ENCODE data around the gene PI4KA.

The PI4KA gene

DNA sequence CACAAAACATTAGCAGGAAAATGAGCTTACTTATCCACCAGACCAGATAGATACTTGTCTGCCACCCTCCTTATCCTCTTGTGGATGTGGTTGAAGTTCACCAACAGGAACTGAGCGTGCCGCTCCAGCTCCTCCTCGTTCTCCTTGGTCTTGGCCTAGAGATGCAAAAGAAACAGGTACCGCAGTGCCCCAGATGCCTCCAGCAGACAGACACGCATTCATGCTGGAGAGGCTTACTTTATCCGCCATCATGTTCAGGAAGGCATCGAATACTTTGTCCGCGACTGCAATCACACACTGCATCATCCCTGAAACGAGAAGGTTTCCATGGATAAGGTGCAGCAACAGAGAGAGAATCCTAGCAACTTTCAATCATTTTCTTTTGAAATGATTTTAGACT is 105.7 kb downstream of the PI4KA start:
- DNase-seq (ENCODE audit: insufficient read length), result no peak
- FAIRE-seq, result no peak
- no peak for TF ChIP-seq POLR2AphosphoS5 (IDR thresholded peaks at IDR 0.05; ENCODE audit: low read depth, low read length)
- TF ChIP-seq POLR2A (IDR thresholded peaks at IDR 0.05; ENCODE audit: low read depth, low read length), result no peak
- TF ChIP-seq TAF1 (IDR thresholded peaks at IDR 0.05; ENCODE audit: borderline replicate concordance, low read depth, low read length), result no peak

DNA sequence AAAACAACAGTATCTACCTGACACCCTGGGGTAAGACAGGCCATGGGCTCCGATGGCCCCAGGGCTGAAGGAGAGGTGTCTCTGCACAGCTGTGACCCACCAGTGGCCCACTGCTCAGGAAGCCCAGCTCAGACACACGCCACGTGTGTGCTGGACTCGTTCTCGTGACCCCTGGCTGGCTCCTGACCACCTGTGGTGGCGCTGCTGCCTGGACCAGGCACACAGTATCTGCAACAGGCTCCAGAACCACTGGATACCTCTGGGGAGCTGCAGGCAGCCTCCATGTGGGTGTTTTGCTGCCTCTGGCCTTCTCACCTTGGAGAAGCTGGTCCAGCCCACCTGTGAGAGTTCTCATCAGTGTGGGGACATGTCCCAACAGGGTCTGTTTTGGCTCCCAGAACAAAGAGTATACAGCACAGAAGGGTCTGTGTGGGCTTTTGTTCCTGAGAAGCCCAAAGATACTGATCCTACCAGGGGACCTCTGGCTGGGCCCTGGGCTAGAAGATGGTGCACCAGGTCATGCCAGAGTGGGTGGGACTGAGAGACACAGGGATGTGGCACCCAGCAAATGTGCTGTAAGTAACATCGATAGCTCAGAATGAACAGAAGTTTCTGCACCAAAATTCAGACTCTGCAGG is 106.4 kb downstream of the PI4KA start:
- FAIRE-seq (no peak), DNase-seq (ENCODE audit: insufficient read length) (no peak)
- no peak for TF ChIP-seq TAF1 (IDR thresholded peaks at IDR 0.05; ENCODE audit: borderline replicate concordance, low read depth, low read length)
- TF ChIP-seq POLR2AphosphoS5 (IDR thresholded peaks at IDR 0.05; ENCODE audit: low read depth, low read length), result no peak
- TF ChIP-seq POLR2A (IDR thresholded peaks at IDR 0.05; ENCODE audit: low read depth, low read length), result no peak

DNA sequence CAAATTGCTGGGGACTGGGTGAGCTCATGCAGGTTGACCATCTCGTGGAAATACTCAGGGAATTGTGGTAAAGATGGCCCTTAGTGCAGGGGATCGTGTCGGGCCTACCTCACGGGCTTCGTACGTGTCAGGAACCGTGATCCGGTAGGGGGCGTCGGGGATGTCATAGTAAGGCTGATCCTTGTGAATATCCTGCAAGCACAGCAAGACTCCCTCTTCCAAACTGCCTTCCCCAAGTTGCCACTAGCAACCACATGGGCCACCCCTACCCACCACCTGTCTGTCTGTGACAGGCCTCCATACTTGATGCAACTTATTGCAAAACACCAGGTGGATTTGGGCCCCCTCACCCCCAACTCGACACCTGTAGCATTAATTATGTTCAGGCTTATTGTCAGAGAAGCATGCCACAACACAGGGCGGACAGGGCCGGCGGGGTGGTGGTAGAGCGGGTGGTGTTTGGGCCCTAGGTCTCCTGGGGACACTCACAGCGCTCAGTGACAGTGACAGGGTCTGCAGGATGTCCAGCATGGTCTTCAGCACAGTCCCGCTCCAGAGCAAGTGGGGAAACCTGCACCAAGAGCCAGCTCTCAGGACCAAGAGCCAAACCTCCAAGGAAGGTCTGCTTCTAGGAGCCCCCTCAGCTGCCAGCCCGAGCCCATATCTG is 107.3 kb downstream of the PI4KA start:
- no peak for FAIRE-seq
- TF ChIP-seq POLR2A (IDR thresholded peaks at IDR 0.05; ENCODE audit: low read depth, low read length) (no peak), TAF1 (IDR thresholded peaks at IDR 0.05; ENCODE audit: borderline replicate concordance, low read depth, low read length) (no peak), POLR2AphosphoS5 (IDR thresholded peaks at IDR 0.05; ENCODE audit: low read depth, low read length) (no peak)
- DNase-seq (ENCODE audit: insufficient read length), result no peak

DNA sequence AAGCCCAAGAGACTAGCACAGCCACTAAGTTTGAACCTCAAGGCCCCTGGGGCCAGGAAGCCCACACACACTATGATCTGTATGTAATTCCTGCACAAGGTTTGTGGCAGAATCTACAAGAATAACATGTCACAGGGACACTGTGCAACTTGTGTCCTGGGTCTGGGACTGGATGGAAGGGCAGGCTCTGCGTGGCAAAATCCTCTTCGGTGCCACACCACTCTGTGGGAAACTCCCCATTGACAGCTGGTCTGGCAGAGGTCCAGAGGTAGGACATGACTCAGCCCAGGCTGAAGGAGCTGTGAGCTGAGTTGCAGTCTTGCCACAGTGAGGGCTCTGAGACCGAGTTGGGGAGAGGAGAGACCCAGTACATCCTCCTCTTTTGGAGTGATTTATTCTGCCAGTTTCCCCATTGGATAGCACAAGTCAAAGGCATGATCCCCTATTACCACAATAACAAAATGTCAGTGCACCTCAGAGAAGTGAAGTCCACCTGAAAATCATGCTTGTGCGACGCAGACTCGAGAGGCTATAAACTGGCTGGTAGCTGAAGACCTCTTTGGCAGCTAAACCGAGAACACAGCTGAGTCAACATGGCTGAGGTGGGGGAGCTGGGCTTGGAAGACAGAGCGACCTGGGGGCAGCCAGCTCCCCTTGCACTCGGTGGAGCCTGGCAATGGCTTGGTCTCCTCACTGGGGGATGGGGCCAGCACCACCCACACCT is 108.0 kb downstream of the PI4KA start:
- FAIRE-seq (peak; percentile 83), DNase-seq (ENCODE audit: insufficient read length) (peak; percentile 55)
- TF ChIP-seq POLR2A (IDR thresholded peaks at IDR 0.05; ENCODE audit: low read depth, low read length), result no peak
- no peak for TF ChIP-seq TAF1 (IDR thresholded peaks at IDR 0.05; ENCODE audit: borderline replicate concordance, low read depth, low read length)
- no peak; the same call in 1 of the 2 replicates for TF ChIP-seq POLR2AphosphoS5 (IDR thresholded peaks at IDR 0.05; ENCODE audit: low read depth, low read length)

DNA sequence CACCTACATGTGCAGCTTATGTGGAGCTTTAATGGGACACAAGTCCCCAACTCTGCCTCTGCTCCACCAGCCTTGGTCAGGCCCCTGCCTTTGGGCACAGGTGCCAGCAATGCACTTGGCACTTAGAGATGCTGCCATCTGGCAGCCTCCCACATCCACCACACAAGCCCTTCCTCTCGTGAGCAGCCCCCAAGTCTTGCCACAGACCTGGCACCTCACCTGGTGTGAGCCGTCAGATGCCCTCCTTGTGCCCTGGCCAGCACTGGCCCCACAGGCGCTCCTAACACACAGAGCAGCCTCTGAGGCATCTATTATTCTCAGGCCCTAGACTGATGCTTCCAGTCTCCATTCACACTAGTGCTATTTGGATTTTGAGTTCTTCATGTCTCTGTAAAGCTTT is 109.2 kb downstream of the PI4KA start:
- TF ChIP-seq POLR2AphosphoS5 (IDR thresholded peaks at IDR 0.05; ENCODE audit: low read depth, low read length) (no peak), TAF1 (IDR thresholded peaks at IDR 0.05; ENCODE audit: borderline replicate concordance, low read depth, low read length) (no peak), POLR2A (IDR thresholded peaks at IDR 0.05; ENCODE audit: low read depth, low read length) (no peak)
- no peak for FAIRE-seq
- DNase-seq (ENCODE audit: insufficient read length), result no peak

DNA sequence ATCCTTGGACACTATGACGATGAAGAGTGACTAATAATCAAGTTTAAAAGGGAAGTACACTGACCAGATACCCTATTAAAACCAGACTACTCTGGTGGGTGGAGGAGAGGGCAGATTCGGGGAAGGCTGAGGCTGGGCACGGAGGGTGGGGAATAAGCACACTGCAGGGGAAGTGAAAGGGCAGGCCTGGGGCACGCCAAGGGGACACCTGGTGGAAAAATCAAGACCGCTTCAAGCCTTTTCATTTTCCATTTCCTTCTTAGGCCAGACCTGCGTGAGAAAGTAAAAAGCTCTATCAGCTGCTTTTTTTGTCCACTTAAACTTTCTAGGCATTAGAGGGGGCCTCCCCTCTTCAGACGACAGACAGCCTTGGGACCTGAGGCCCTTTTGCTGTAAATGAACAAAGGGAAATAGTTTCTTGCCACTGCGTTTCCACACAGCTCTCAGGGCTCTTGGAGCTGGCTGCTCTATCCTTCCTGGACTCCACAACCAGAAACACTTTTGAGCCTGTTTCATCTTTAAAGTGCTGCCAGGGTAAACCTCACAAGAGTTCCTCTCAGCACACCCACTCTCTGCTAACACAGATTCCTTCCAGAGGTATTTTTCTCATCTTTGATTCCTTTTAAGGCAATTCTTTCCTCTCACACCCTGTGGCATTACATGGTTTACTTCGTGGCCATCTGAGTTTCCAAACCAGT is 109.7 kb downstream of the PI4KA start:
- DNase-seq (ENCODE audit: insufficient read length), result peak; percentile 51
- FAIRE-seq, result peak; percentile 53
- TF ChIP-seq POLR2AphosphoS5 (IDR thresholded peaks at IDR 0.05; ENCODE audit: low read depth, low read length), result no peak
- no peak for TF ChIP-seq POLR2A (IDR thresholded peaks at IDR 0.05; ENCODE audit: low read depth, low read length)
- no peak for TF ChIP-seq TAF1 (IDR thresholded peaks at IDR 0.05; ENCODE audit: borderline replicate concordance, low read depth, low read length)

DNA sequence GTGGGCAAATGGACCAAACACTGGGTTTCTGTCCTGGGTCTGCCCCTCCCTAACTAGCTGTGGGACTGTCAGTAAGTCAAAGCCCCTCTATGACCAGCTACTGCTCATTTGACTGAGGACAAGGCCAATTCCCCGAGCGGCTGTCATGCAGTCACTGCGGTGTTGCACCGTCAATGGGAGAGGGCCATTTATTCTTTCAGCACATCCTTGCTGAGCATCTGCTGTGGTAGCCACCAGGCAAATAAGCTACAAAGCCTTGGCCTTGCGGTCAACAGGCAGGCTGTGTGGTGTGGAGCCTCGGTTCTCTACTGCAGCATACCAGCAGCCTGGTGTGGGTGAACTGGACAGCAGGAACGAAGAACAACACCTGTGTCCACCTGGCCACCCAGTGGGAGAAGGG is 110.5 kb downstream of the PI4KA start:
- DNase-seq (ENCODE audit: insufficient read length) (no peak), FAIRE-seq (no peak)
- TF ChIP-seq POLR2A (IDR thresholded peaks at IDR 0.05; ENCODE audit: low read depth, low read length) (no peak), TAF1 (IDR thresholded peaks at IDR 0.05; ENCODE audit: borderline replicate concordance, low read depth, low read length) (no peak), POLR2AphosphoS5 (IDR thresholded peaks at IDR 0.05; ENCODE audit: low read depth, low read length) (no peak)

DNA sequence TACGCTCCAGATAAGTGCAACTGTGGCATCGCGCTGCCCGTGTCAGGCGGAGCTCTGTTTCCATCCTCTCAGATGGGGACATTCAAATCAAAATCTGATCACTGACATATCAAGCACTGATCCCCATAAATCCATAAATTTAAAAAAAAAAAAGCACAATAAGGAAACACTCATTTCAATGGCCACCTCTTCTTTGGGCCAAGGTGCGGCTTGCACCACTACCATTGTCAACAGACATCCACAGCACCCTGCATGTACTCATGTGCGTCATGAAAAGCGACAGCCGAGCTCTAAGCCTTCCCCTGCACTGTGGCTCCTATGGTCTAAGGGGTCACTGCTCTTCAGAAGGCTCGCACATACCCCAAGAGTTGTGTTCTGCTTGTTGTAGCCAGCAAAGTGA is 111.4 kb downstream of the PI4KA start:
- TF ChIP-seq POLR2A (IDR thresholded peaks at IDR 0.05; ENCODE audit: low read depth, low read length), result no peak
- no peak for TF ChIP-seq TAF1 (IDR thresholded peaks at IDR 0.05; ENCODE audit: borderline replicate concordance, low read depth, low read length)
- TF ChIP-seq POLR2AphosphoS5 (IDR thresholded peaks at IDR 0.05; ENCODE audit: low read depth, low read length), result no peak
- no peak for DNase-seq (ENCODE audit: insufficient read length)
- FAIRE-seq, result no peak

DNA sequence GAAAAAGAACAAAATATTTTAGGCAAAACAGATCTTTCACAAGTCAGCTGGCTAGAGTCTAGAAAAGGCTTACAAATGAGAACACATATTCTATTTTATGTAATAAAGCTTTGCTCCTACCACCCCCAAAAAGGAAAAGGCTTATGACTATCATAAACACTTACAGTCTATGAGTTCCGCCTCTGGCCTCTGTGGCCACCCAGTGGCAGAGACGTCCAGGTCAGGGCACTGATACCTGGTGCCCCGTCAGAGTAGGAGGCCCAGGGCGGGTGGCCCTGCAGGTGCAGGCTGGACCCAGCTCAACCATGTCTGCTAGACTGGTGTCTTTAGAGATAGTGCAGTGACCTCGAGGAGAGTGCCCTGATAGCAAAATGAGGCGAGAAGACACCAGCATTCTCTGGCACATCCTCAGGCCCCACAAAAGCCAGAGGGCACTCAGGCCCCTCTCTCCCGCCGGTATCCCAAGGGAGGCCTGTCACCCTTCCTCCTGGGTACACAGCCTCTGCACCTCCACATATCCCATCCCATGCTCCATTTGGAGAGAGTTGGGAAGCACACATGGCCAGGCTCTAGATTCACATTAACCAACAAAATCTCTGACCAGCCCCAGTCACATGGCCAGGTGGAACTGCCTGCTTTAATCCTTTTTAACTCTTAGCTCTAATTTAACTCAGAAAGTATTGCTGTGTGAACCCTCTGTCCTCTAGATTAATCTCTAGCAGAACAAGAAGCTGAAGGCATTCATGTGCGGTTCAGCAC is 112.0 kb downstream of the PI4KA start:
- no peak for DNase-seq (ENCODE audit: insufficient read length)
- no peak for FAIRE-seq
- TF ChIP-seq TAF1 (IDR thresholded peaks at IDR 0.05; ENCODE audit: borderline replicate concordance, low read depth, low read length) (no peak), POLR2A (IDR thresholded peaks at IDR 0.05; ENCODE audit: low read depth, low read length) (no peak), POLR2AphosphoS5 (IDR thresholded peaks at IDR 0.05; ENCODE audit: low read depth, low read length) (no peak)

DNA sequence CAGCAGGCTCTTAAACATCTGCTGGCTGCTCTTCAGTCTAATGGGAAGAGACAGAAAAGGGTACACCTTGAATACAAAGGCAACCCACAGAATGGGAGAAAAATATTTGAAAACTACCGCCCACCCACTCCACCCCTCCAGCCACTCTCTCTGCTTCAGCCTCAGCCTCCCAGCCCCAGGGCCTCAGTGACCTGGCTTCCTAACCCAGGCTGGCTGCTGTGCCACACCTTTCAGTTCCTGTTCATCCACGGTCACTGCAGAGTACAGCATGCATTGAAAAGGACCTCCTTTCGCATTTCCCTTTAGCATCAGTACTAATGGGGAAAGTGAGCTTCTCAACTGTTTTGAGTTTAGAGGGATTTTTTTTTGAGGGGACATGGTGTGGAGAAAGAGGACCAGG is 113.5 kb downstream of the PI4KA start:
- FAIRE-seq, result no peak
- TF ChIP-seq TAF1 (IDR thresholded peaks at IDR 0.05; ENCODE audit: borderline replicate concordance, low read depth, low read length) (no peak), POLR2AphosphoS5 (IDR thresholded peaks at IDR 0.05; ENCODE audit: low read depth, low read length) (no peak), POLR2A (IDR thresholded peaks at IDR 0.05; ENCODE audit: low read depth, low read length) (no peak)
- no peak for DNase-seq (ENCODE audit: insufficient read length)

DNA sequence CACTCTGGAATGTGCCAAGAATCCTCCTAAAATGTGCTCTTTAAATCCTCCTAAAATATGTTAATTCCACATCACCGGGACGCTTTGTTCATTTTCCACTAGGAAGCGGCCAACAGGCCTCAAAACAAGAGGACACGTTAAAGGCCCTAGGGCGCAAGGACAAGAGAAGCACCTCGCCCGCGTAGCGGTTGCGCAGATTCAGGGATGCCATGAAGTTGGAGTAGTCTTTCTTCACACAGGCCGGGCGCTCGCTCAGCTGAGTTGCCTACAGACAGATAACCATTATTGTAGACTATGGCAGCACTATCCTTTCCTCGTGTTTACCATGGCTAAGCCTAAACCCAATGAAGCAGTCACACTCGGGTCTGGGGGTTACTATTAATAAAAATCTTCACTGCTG is 114.2 kb downstream of the PI4KA start:
- TF ChIP-seq POLR2A (IDR thresholded peaks at IDR 0.05; ENCODE audit: low read depth, low read length) (no peak), POLR2AphosphoS5 (IDR thresholded peaks at IDR 0.05; ENCODE audit: low read depth, low read length) (no peak), TAF1 (IDR thresholded peaks at IDR 0.05; ENCODE audit: borderline replicate concordance, low read depth, low read length) (no peak)
- DNase-seq (ENCODE audit: insufficient read length) (no peak), FAIRE-seq (no peak)

All from GM12892 (cell line).